HepG2 (cell line): Measurements from ENCODE around the gene IGFBP6. TPM values are rescaled to one million over a fixed set of nuclear protein-coding genes. Genes with fewer than 3 reads are reported as not detected.
A peak's percentile ranks its signal among the peaks of the same experiment; 100 is the strongest.

ENCODE experiments used
- AHR ChIP-seq: IDR thresholded peaks from 2 replicates; pipeline ENCODE4 v1.6.1; 2018; ENCODE audit warnings: missing genetic modification reagents, missing compliant biosample characterization
- BRCA1 ChIP-seq: sonication (generic); formaldehyde crosslinking; IDR thresholded peaks from 2 replicates; pipeline ENCODE4 v1.4.0; 2020; ENCODE audit warnings: missing genetic modification reagents
- FOXK1 ChIP-seq: sonication (generic); formaldehyde crosslinking; IDR thresholded peaks from 2 replicates; pipeline ENCODE4 v1.4.0; 2020; ENCODE audit warnings: low read depth, missing genetic modification reagents, borderline replicate concordance
- HHEX ChIP-seq: IDR thresholded peaks from 2 replicates; pipeline ENCODE4 v1.6.1; 2016; ENCODE audit warnings: control low read depth
- KAT7 ChIP-seq: IDR thresholded peaks from 2 replicates; pipeline ENCODE4 v1.6.1; 2018; ENCODE audit warnings: borderline replicate concordance, missing compliant biosample characterization
- KLF16 ChIP-seq, 2 experiments: sonication (generic) in 1 of 2; formaldehyde crosslinking in 1 of 2; IDR thresholded peaks; 2 replicates each; pipeline versions ENCODE4 v1.6.1 to v1.8.0; 2016 to 2023; ENCODE audit warnings: missing genetic modification reagents in 2 of 2, missing compliant biosample characterization in 1 of 2
- MAFG ChIP-seq: sonication (generic); formaldehyde crosslinking; IDR thresholded peaks from 2 replicates; pipeline ENCODE4 v1.5.1; 2020; ENCODE audit warnings: mild to moderate bottlenecking, missing genetic modification reagents
- NAIF1 ChIP-seq: sonication (generic); formaldehyde crosslinking; IDR thresholded peaks from 2 replicates; pipeline ENCODE4 v1.5.0; 2020; ENCODE audit warnings: mild to moderate bottlenecking, missing genetic modification reagents, borderline replicate concordance
- NFE2L2 ChIP-seq: fragments of 150-350 bp; IDR thresholded peaks from 2 replicates; pipeline ENCODE4 v1.6.1; 2014; ENCODE audit warnings: low read length
- RFX5 ChIP-seq: IDR thresholded peaks from 2 replicates; pipeline ENCODE4 v1.6.1; 2011; ENCODE audit warnings: low read depth, low read length, improper control_type of control experiment
- STAG1 ChIP-seq: sonication (generic); formaldehyde crosslinking; IDR thresholded peaks from 2 replicates; pipeline ENCODE4 v1.4.0; 2020; ENCODE audit warnings: missing genetic modification reagents
- ZC3H4 ChIP-seq: sonication (generic); formaldehyde crosslinking; IDR thresholded peaks from 2 replicates; pipeline ENCODE4 v1.4.0; 2020; ENCODE audit warnings: missing genetic modification reagents, borderline replicate concordance
- ZKSCAN8 ChIP-seq: IDR thresholded peaks from 2 replicates; pipeline ENCODE4 v1.6.1; 2016; ENCODE audit warnings: borderline replicate concordance, missing genetic modification reagents, missing compliant biosample characterization
- ZNF138 ChIP-seq: sonication (generic); formaldehyde crosslinking; IDR thresholded peaks from 2 replicates; pipeline ENCODE4 v1.5.0; 2020; ENCODE audit warnings: mild to moderate bottlenecking, low read depth, missing genetic modification reagents
- ZNF18 ChIP-seq: sonication (generic); formaldehyde crosslinking; IDR thresholded peaks from 2 replicates; pipeline ENCODE4 v1.8.0; 2022; ENCODE audit warnings: mild to moderate bottlenecking, missing genetic modification reagents; ENCODE audit not compliant: insufficient replicate concordance
- ZNF414 ChIP-seq: sonication (generic); formaldehyde crosslinking; IDR thresholded peaks from 2 replicates; pipeline ENCODE4 v1.5.0; 2020; ENCODE audit warnings: missing genetic modification reagents
- ZNF557 ChIP-seq: sonication (generic); formaldehyde crosslinking; IDR thresholded peaks from 2 replicates; pipeline ENCODE4 v1.4.0; 2020; ENCODE audit warnings: missing genetic modification reagents
- ZNF883 ChIP-seq: sonication (generic); formaldehyde crosslinking; IDR thresholded peaks from 2 replicates; pipeline ENCODE4 v1.5.1; 2020; ENCODE audit warnings: mild to moderate bottlenecking, missing genetic modification reagents; ENCODE audit errors: not compliant biosample characterization
- ZUFSP ChIP-seq: sonication (generic); formaldehyde crosslinking; IDR thresholded peaks from 2 replicates; pipeline ENCODE4 v1.9.0; 2021; ENCODE audit warnings: missing genetic modification reagents, mild to moderate bottlenecking, borderline replicate concordance
- polyA plus RNA-seq, 8 experiments: library from polyadenylated mRNA; depleted of rRNA in 3 of 8; stranded (reverse) in 7 of 8; unstranded in 1 of 8; fragments of >200 nt; fragmentation: Illumina TruSeq in 4 of 8; extraction: Trizol in 4 of 8; gene quantifications; 2 replicates each; pipeline versions ENCODE4 v1.2.1 to v1.2.3, GENCODE V29; 2011 to 2016; ENCODE audit warnings: low read depth in 4 of 8, missing spikeins in 1 of 8, mixed read lengths in 1 of 8; ENCODE audit not compliant: insufficient read depth in 1 of 8
- total RNA-seq, 5 experiments: library from RNA; depleted of rRNA; stranded (reverse); fragments of >200 nt; fragmentation: Illumina TruSeq; extraction: Trizol; gene quantifications; 2 replicates each; pipeline ENCODE4 v1.2.3, GENCODE V29; 2016; ENCODE audit warnings: low read depth in 1 of 5
- TF ChIP-seq, protein P1 (sequence below): sonication (generic); formaldehyde crosslinking; IDR thresholded peaks from 2 replicates; pipeline ENCODE4 v1.5.0; 2020; ENCODE audit warnings: mild to moderate bottlenecking, missing genetic modification reagents, moderate library complexity

Gene IGFBP6
- total and polyA plus RNA-seq, 2 of the 13 experiments (the other 11 are each of a cell fraction or from before 2014, with no cell fraction given): 3.9 to 25.2 TPM

DNA sequence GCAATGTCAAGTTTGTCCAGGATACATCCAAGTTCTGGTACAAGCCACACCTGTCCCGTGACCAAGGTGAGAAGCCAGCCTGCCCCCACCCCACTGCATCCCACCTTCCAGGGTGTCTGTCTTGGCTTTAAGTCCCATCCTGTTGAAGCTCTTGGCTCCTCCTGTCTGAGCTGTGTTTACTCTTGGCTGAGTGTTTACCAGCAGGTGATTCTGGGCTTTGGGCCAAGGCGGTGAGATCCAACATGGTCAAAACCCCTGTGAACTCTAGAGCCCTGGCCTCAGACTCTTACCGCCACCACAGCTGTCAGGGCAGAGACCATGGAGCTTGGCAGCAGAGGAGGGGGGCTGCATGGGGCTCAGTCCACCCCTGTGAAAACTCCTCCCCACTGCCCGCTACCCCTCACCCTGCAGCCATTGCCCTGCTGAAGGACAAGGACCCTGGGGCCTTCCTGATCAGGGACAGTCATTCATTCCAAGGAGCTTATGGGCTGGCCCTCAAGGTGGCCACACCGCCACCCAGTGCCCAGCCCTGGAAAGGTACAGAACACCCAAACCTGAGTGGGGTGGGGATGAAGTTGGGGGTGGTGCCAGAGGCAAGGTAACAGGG lies 36.0 kb upstream of the IGFBP6 start (continued):
- peak; percentile 48 for TF ChIP-seq STAG1 (CRISPR knock-in tag)
- peak; percentile 88; the same call in 1 of the 2 replicates for TF ChIP-seq FOXK1
- peak; percentile 59; the same call in 1 of the 2 replicates for TF ChIP-seq ZKSCAN8 (CRISPR knock-in tag)
- TF ChIP-seq ZNF557 (CRISPR knock-in tag): no peak
- TF ChIP-seq HHEX (CRISPR knock-in tag): no peak
- no peak for TF ChIP-seq ZC3H4 (CRISPR knock-in tag)
- peak in 1 of 2 experiments; percentile 55; a peak in 2 of 4 replicates for TF ChIP-seq KLF16 (CRISPR knock-in tag; IDR thresholded peaks at IDR 0.05)
- no peak for TF ChIP-seq ZNF138
- TF ChIP-seq MAFG (CRISPR knock-in tag): no peak
- TF ChIP-seq RFX5: no peak
- TF ChIP-seq BRCA1 (CRISPR knock-in tag): no peak
- TF ChIP-seq ZNF883: no peak
- TF ChIP-seq AHR (CRISPR knock-in tag): 0 out of 2 replicates have a peak, but pooled peaks have one; percentile 5
- no peak for TF ChIP-seq NAIF1
- TF ChIP-seq ZNF414: no peak
- TF ChIP-seq ZUFSP: no peak
- TF ChIP-seq NFE2L2: no peak
- no peak for TF ChIP-seq KAT7 (CRISPR knock-in tag)
- TF ChIP-seq, protein P1, sequence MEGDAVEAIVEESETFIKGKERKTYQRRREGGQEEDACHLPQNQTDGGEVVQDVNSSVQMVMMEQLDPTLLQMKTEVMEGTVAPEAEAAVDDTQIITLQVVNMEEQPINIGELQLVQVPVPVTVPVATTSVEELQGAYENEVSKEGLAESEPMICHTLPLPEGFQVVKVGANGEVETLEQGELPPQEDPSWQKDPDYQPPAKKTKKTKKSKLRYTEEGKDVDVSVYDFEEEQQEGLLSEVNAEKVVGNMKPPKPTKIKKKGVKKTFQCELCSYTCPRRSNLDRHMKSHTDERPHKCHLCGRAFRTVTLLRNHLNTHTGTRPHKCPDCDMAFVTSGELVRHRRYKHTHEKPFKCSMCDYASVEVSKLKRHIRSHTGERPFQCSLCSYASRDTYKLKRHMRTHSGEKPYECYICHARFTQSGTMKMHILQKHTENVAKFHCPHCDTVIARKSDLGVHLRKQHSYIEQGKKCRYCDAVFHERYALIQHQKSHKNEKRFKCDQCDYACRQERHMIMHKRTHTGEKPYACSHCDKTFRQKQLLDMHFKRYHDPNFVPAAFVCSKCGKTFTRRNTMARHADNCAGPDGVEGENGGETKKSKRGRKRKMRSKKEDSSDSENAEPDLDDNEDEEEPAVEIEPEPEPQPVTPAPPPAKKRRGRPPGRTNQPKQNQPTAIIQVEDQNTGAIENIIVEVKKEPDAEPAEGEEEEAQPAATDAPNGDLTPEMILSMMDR (CRISPR knock-in tag): peak; percentile 69
- no peak for TF ChIP-seq ZNF18 (CRISPR knock-in tag)
